HepG2 (cell line): Measurements from ENCODE around the gene CREB1. TPM values are rescaled to one million over a fixed set of nuclear protein-coding genes. Genes with fewer than 3 reads are reported as not detected.

ENCODE experiments used
- ATAC-seq: fragments of 200-7000 bp; cut with Tn5 transposase; 3 replicates; pipeline ENCODE4 v1.9.1; 2020; ENCODE audit warnings: mild to moderate bottlenecking, moderate library complexity
- BruUV-seq: library from RNA; stranded (reverse); fragments of 400-500 nt; replicated peaks from 2 replicates; lab custom pipeline; 2021; lab: Mats Ljungman, UMichigan
- CTCF ChIA-PET: fragments of 300-600 bp; formaldehyde crosslinking; extraction: SDS; loops from one replicate; lab custom pipeline; 2021; ENCODE audit warnings: low total read pairs, inconsistent platforms, low intra/inter-chr PET ratio; lab: Yijun Ruan, JAX
- POLR2A ChIA-PET: fragments of 350-600 bp; sonication (Branson Sonifier 250); formaldehyde crosslinking; loops from one replicate; lab custom pipeline; 2020; ENCODE audit warnings: antibody characterized with exemption, inconsistent platforms; lab: Yijun Ruan, JAX
- DNase-seq: peaks from one replicate; pipeline ENCODE4 v3.0.0-alpha.2; 2015; ENCODE audit warnings: low spot score
- FAIRE-seq: peaks from 3 replicates; lab custom pipeline; 2011; peaks lifted over from hg19 to GRCh38; lab: Jason Lieb, UNC
- H2AFZ ChIP-seq: one replicate; pipeline ENCODE4 v1.6.1; 2011; ENCODE audit warnings: low read length, inconsistent platforms
- H3K27ac ChIP-seq: fragments of 300-600 bp; 3 replicates; pipeline ENCODE4 v1.8.0; 2011; ENCODE audit warnings: mixed run types, mild to moderate bottlenecking, mixed read lengths, low read length, inconsistent platforms; ENCODE audit not compliant: insufficient read depth; ENCODE audit errors: extremely low read length
- H3K27me3 ChIP-seq, 2 experiments: fragments of 200-600 bp in 1 of 2; 2 replicates in 1 of 2; 3 replicates in 1 of 2; pipeline versions ENCODE4 v1.6.0 to v1.8.0; 2011; ENCODE audit warnings: low read length in 2 of 2, mild to moderate bottlenecking in 2 of 2, moderate library complexity in 2 of 2, inconsistent platforms in 1 of 2; ENCODE audit not compliant: insufficient read depth in 2 of 2, control insufficient read depth in 1 of 2
- H3K36me3 ChIP-seq, 2 experiments: fragments of 200-600 bp in 1 of 2; replicated peaks in 1 of 2; 2 replicates in 1 of 2; 3 replicates in 1 of 2; pipeline versions ENCODE4 v1.5.1 to v1.8.0; 2011; ENCODE audit warnings: low read length in 2 of 2, inconsistent platforms in 1 of 2; ENCODE audit not compliant: insufficient read depth in 2 of 2, control insufficient read depth in 1 of 2
- H3K4me1 ChIP-seq: 2 replicates; pipeline ENCODE4 v1.5.1; 2012; ENCODE audit warnings: low read length, inconsistent platforms; ENCODE audit not compliant: insufficient read depth
- H3K4me2 ChIP-seq: 2 replicates; pipeline ENCODE4 v1.6.0; 2011; ENCODE audit warnings: low read depth, low read length, inconsistent platforms
- H3K4me3 ChIP-seq, 3 experiments: fragments of 200-600 bp in 1 of 3; sonication (generic), shearing (Covaris generic) in 1 of 3; replicated peaks in 1 of 3; 2 replicates each; pipeline ENCODE4 v1.5.1; 2011 to 2016; ENCODE audit warnings: low read length in 3 of 3, inconsistent platforms in 2 of 3, low read depth in 2 of 3, mild to moderate bottlenecking in 2 of 3, control low read depth in 1 of 3, mixed read lengths in 1 of 3; ENCODE audit not compliant: insufficient read depth in 1 of 3
- H3K79me2 ChIP-seq: one replicate; pipeline ENCODE4 v1.6.1; 2011; ENCODE audit warnings: low read length, inconsistent platforms; ENCODE audit not compliant: insufficient read depth
- H3K9ac ChIP-seq: 2 replicates; pipeline ENCODE4 v1.6.0; 2011; ENCODE audit warnings: mild to moderate bottlenecking, low read depth, low read length, inconsistent platforms; ENCODE audit not compliant: insufficient read depth
- H3K9me3 ChIP-seq: 2 replicates; pipeline ENCODE4 v1.5.1; 2012; ENCODE audit warnings: mild to moderate bottlenecking, low read length
- H4K20me1 ChIP-seq: 2 replicates; pipeline ENCODE4 v1.6.0; 2011; ENCODE audit warnings: inconsistent platforms, mild to moderate bottlenecking, low read length, moderate library complexity; ENCODE audit not compliant: insufficient read depth
- DR1 ChIP-seq: sonication (generic); formaldehyde crosslinking; IDR thresholded peaks from 2 replicates; pipeline ENCODE4 v1.8.0; 2021; ENCODE audit warnings: mild to moderate bottlenecking, missing genetic modification reagents, inconsistent platforms
- FOXP4 ChIP-seq: sonication (generic); formaldehyde crosslinking; IDR thresholded peaks from 2 replicates; pipeline ENCODE4 v1.4.0; 2020; ENCODE audit warnings: missing genetic modification reagents
- HES4 ChIP-seq: sonication (generic); formaldehyde crosslinking; IDR thresholded peaks from 2 replicates; pipeline ENCODE4 v1.9.0; 2021; ENCODE audit warnings: mild to moderate bottlenecking, missing genetic modification reagents, borderline replicate concordance
- MED13 ChIP-seq: sonication (generic); formaldehyde crosslinking; IDR thresholded peaks from 2 replicates; pipeline ENCODE4 v1.5.0; 2020; ENCODE audit warnings: missing genetic modification reagents
- THAP8 ChIP-seq: sonication (generic); formaldehyde crosslinking; IDR thresholded peaks from 2 replicates; pipeline ENCODE4 v1.5.1; 2020; ENCODE audit warnings: missing genetic modification reagents, mild to moderate bottlenecking, borderline replicate concordance
- ZNF20 ChIP-seq: sonication (generic); formaldehyde crosslinking; IDR thresholded peaks from 2 replicates; pipeline ENCODE4 v1.4.0; 2020; ENCODE audit warnings: mild to moderate bottlenecking, moderate library complexity, missing genetic modification reagents
- WGBS: methylation state at CpG from one replicate; pipeline ENCODE4 v1.1.6; 2017; ENCODE audit warnings: low lambda C conversion rate; 5-methylcytosine and 5-hydroxymethylcytosine counted together
- in situ Hi-C: cut with HindIII; loops from 2 replicates; pipeline ENCODE4 v1.10.0; 2017; ENCODE audit warnings: low pct_unique_long_range_greater_than_20kb; ENCODE audit not compliant: extremely low pct_ligation_motif_present
- intact Hi-C: fragments of 100-400 bp; cut with micrococcal nuclease; formaldehyde crosslinking; loops from one replicate; pipeline ENCODE4 v1.10.0; 2022; ENCODE audit not compliant: unreplicated experiment
- polyA plus RNA-seq, 8 experiments: library from polyadenylated mRNA; depleted of rRNA in 3 of 8; stranded (reverse) in 7 of 8; unstranded in 1 of 8; fragments of >200 nt; fragmentation: Illumina TruSeq in 4 of 8; extraction: Trizol in 4 of 8; gene quantifications; 2 replicates each; pipeline versions ENCODE4 v1.2.1 to v1.2.3, GENCODE V29; 2011 to 2016; ENCODE audit warnings: low read depth in 4 of 8, missing spikeins in 1 of 8, mixed read lengths in 1 of 8; ENCODE audit not compliant: insufficient read depth in 1 of 8
- total RNA-seq, 5 experiments: library from RNA; depleted of rRNA; stranded (reverse); fragments of >200 nt; fragmentation: Illumina TruSeq; extraction: Trizol; gene quantifications; 2 replicates each; pipeline ENCODE4 v1.2.3, GENCODE V29; 2016; ENCODE audit warnings: low read depth in 1 of 5

The CREB1 gene
- total and polyA plus RNA-seq, 2 of the 13 experiments (the other 11 are each of a cell fraction or from before 2014, with no cell fraction given), result 51.8 to 51.9 TPM

GRCh38 chr2:207629553-207629952, 99.8 kb downstream of the CREB1 start:
- Histone ChIP-seq H3K27ac (no peak overlapping the region), H3K4me1 (peaks cover 47% of the 10 kb centered on the region), H3K4me3 (no peak overlapping the region), H3K9me3 (no peaks in the 10 kb centered on the region), H3K36me3 (no peaks in the 10 kb centered on the region), H3K27me3 (no peaks in the 10 kb centered on the region; a peak in 1 of 5 replicates), H3K79me2 (no peaks in the 10 kb centered on the region), H3K9ac (no peak overlapping the region), H4K20me1 (no peaks in the 10 kb centered on the region), H3K4me2 (no peak overlapping the region), H2AFZ (no peak overlapping the region)
- in situ Hi-C loops, result loop anchor here (5.0 to 10.0 kb wide), 3 partner anchors 83 to 403 kb away; partner anchors contain the start of gene CCNYL1
- BruUV-seq, result no TSS peak
- intact Hi-C loops, result loop anchor here (5.0 to 10.0 kb wide), 3 partner anchors 63 to 443 kb away; no protein-coding TSS in a partner anchor
- CTCF ChIA-PET, result no interaction called here
- no peak for FAIRE-seq
- no peak for ATAC-seq
- 33% methylated on average over 1 of the region's 1 CpG for WGBS
- POLR2A ChIA-PET, result no interaction called here
- no peak for DNase-seq
- no peak for TF ChIP-seq MED13 (CRISPR knock-in tag)
- no peak for TF ChIP-seq THAP8 (CRISPR knock-in tag)

DNA sequence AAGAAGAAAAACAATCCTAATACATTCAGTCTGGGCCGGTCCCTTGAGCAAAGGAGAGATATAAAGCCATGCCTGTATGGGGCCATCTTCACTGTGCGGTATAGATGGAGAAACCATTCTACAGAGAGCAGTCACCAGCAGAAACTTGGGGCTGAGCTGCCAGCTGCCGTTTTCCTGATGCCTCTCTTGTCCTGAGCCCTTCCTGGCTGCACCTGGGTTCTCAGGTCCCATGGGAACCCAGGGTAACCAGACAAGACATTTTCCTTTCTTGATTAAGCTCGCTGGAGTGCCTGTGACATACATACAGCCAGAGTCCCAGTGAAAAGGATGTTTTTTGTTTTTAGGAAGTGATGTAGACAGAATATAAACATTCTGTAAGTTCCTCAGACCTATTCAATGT, 100.7 kb downstream of the CREB1 start:
- H3K27ac ChIP-seq, result no peak overlapping the region
- POLR2A ChIA-PET, result interaction anchor here (0.5 kb wide), 1 partner anchor 64 kb away, joined by 4 read pairs; no protein-coding TSS in a partner anchor

More for the DNA sequence above, 100.7 kb downstream of the CREB1 start:
- Histone ChIP-seq H3K36me3 (no peaks in the 10 kb centered on the region), H3K79me2 (no peaks in the 10 kb centered on the region), H3K9me3 (no peaks in the 10 kb centered on the region), H3K27me3 (no peaks in the 10 kb centered on the region; a peak in 3 of 5 replicates), H4K20me1 (no peaks in the 10 kb centered on the region), H3K9ac (no peak overlapping the region), H3K4me2 (no peak overlapping the region), H2AFZ (no peak overlapping the region), H3K4me3 (no peak overlapping the region), H3K4me1 (peaks cover 47% of the 10 kb centered on the region)
- no TSS peak for BruUV-seq
- in situ Hi-C loops, result no loop called here
- intact Hi-C loops, result no loop called here
- TF ChIP-seq FOXP4 (CRISPR knock-in tag), result no peak
- TF ChIP-seq ZNF20 (CRISPR knock-in tag), result no peak
- TF ChIP-seq HES4 (CRISPR knock-in tag), result no peak
- TF ChIP-seq DR1 (CRISPR knock-in tag), result no peak
- no peak for FAIRE-seq
- 63% methylated on average over 4 of the region's 4 CpGs for WGBS
- CTCF ChIA-PET, result no interaction called here
- no peak for ATAC-seq
- no peak for DNase-seq
